Bronchial epithelial cell (primary cell): ENCODE results near the gene CYP27A1. TPM values are rescaled to one million over a fixed set of nuclear protein-coding genes. Genes with fewer than 3 reads are reported as not detected.
A peak's percentile ranks its signal among the peaks of the same experiment; 100 is the strongest.

Source experiments
- DNase-seq: peaks from one replicate; pipeline ENCODE4 v3.0.0-alpha.2; 2010; ENCODE audit warnings: low read depth
- FAIRE-seq: peaks from 2 replicates; lab custom pipeline; 2011; peaks lifted over from hg19 to GRCh38; lab: Jason Lieb, UNC
- H3K27me3 ChIP-seq: 2 replicates; pipeline ENCODE4 v1.5.1; 2011; ENCODE audit warnings: low read length; ENCODE audit not compliant: control insufficient read depth, insufficient read depth
- H3K36me3 ChIP-seq: 2 replicates; pipeline ENCODE4 v1.5.1; 2011; ENCODE audit warnings: low read length; ENCODE audit not compliant: control insufficient read depth, insufficient read depth
- H3K4me3 ChIP-seq: 2 replicates; pipeline ENCODE4 v1.5.1; 2011; ENCODE audit warnings: mild to moderate bottlenecking, low read depth, low read length, control low read depth
- total RNA-seq: library from RNA; depleted of rRNA; stranded (reverse); fragments of >200 nt; gene quantifications from 2 replicates; pipeline ENCODE4 v1.2.1, GENCODE V29; 2014
- TF ChIP-seq, protein P1 (sequence below): IDR thresholded peaks from 2 replicates; pipeline ENCODE4 v1.5.1; 2011; ENCODE audit warnings: mild to moderate bottlenecking, moderate library complexity, low read length, control low read depth, inconsistent platforms; ENCODE audit not compliant: insufficient read depth, severe bottlenecking

Gene CYP27A1
- total RNA-seq, 1 donor from 2014 or later: 0.26 TPM

DNA sequence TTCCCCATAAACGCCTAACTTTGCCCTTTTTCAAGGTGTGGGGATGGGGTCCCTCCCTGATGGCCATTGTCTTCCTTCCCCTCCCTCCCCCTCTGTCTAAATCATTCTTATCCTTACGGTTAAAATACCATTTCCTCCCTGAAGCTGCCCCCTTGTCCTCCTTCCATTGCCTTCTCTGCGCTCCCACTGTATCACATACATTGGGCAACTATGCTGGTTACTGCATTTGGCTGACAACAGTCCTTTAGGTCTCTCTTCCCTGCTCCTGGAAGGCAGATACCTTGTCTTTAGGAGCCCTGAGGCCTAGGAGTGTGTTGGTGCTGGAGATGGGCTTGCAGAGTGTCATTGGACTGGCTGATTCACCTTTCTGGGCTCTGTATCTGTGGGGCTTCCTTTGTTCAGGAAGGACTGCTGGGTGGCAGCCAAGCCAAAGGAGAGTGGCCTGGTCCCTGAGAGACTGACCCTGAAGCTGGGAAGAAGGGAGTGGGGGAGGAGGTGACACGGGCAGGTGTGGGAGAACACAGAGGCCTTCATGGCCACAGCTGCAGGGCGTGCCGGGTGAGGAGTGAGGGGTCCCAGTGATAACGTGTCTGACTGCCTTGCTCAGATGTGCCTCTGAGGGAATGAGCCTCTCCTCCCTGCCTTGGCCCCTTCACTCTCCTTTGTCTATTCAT lies 79.8 kb downstream of the CYP27A1 start:
- Histone ChIP-seq H3K36me3 (no peaks in the 10 kb centered on the region), H3K27me3 (peaks cover 48% of the 10 kb centered on the region), H3K4me3 (no peak overlapping the region)
- TF ChIP-seq, protein P1, sequence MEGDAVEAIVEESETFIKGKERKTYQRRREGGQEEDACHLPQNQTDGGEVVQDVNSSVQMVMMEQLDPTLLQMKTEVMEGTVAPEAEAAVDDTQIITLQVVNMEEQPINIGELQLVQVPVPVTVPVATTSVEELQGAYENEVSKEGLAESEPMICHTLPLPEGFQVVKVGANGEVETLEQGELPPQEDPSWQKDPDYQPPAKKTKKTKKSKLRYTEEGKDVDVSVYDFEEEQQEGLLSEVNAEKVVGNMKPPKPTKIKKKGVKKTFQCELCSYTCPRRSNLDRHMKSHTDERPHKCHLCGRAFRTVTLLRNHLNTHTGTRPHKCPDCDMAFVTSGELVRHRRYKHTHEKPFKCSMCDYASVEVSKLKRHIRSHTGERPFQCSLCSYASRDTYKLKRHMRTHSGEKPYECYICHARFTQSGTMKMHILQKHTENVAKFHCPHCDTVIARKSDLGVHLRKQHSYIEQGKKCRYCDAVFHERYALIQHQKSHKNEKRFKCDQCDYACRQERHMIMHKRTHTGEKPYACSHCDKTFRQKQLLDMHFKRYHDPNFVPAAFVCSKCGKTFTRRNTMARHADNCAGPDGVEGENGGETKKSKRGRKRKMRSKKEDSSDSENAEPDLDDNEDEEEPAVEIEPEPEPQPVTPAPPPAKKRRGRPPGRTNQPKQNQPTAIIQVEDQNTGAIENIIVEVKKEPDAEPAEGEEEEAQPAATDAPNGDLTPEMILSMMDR: no peak
- DNase-seq (no peak), FAIRE-seq (peak; percentile 32)

DNA sequence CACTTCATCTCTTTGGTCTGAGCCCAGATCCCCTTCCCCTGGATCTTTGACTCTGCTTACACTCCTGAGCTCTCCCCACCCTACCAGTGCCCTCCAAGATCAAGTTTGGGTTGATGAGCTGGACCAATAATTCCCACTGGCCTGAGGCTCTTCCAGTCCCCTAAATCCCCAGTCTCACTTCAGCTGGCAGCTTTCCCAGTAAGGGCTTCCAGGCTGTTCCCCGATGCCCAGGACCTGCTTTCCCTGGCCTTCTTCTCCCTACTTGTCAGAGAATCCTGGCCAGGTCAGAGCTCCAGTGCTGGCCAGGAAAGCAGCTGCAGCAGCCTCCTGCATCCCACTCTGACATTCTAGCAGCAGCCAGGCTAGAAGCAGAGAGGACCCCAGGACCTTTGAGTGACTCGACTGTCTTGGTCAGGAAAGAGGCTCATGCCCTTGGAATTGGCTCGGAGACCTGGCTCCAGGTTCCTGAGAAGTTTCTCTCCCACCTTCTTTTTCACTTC lies 81.1 kb downstream of the CYP27A1 start:
- TF ChIP-seq, protein P1: no peak
- H3K4me3 ChIP-seq: no peak overlapping the region
- peaks cover 45% of the 10 kb centered on the region for H3K27me3 ChIP-seq
- DNase-seq (no peak), FAIRE-seq (no peak)
- no peaks in the 10 kb centered on the region for H3K36me3 ChIP-seq

Other genes with a start within 250 kb of the CYP27A1 start
- gene USP37, start 213.8 kb upstream of the CYP27A1 start, total RNA-seq: 9.2 and 10.4 TPM in 2 replicates
- 37.6 and 53.7 TPM in 2 replicates for gene CNOT9, start 213.3 kb upstream of the CYP27A1 start, total RNA-seq
- gene PLCD4, start 174.2 kb upstream of the CYP27A1 start, total RNA-seq: 0.53 and 1.2 TPM in 2 replicates
- 4.2 and 4.7 TPM in 2 replicates for gene ZNF142, start 122.5 kb upstream of the CYP27A1 start, total RNA-seq
- gene BCS1L, start 122.5 kb upstream of the CYP27A1 start, total RNA-seq: 47.6 and 61.3 TPM in 2 replicates
- 32.1 and 51.2 TPM in 2 replicates for gene RNF25, start 110.1 kb upstream of the CYP27A1 start, total RNA-seq
- gene STK36, start 110.1 kb upstream of the CYP27A1 start, total RNA-seq: 5.8 and 8.6 TPM in 2 replicates
- gene TTLL4, start 71.3 kb upstream of the CYP27A1 start, total RNA-seq: 5.5 and 6.8 TPM in 2 replicates
- not detected in 2 replicates for gene PRKAG3, start 49.7 kb downstream of the CYP27A1 start, total RNA-seq
- not detected in 2 replicates for gene WNT6, start 77.7 kb downstream of the CYP27A1 start, total RNA-seq
- 2.3 and 2.4 TPM in 2 replicates for gene WNT10A, start 98.7 kb downstream of the CYP27A1 start, total RNA-seq
- gene CDK5R2, start 177.5 kb downstream of the CYP27A1 start, total RNA-seq: not detected in 2 replicates
- not detected in 2 replicates for gene FEV, start 203.0 kb downstream of the CYP27A1 start, total RNA-seq
- not detected in 2 replicates for gene CRYBA2, start 211.3 kb downstream of the CYP27A1 start, total RNA-seq